ENCODE data around the gene CYP26A1.
A peak's percentile ranks its signal among the peaks of the same experiment; 100 is the strongest.
"Not testable (repeated sequence)": the region's sequence is repeated elsewhere in the genome, so short reads cannot be mapped to it uniquely, and the experiment has no call there.

CYP26A1 gene

DNA sequence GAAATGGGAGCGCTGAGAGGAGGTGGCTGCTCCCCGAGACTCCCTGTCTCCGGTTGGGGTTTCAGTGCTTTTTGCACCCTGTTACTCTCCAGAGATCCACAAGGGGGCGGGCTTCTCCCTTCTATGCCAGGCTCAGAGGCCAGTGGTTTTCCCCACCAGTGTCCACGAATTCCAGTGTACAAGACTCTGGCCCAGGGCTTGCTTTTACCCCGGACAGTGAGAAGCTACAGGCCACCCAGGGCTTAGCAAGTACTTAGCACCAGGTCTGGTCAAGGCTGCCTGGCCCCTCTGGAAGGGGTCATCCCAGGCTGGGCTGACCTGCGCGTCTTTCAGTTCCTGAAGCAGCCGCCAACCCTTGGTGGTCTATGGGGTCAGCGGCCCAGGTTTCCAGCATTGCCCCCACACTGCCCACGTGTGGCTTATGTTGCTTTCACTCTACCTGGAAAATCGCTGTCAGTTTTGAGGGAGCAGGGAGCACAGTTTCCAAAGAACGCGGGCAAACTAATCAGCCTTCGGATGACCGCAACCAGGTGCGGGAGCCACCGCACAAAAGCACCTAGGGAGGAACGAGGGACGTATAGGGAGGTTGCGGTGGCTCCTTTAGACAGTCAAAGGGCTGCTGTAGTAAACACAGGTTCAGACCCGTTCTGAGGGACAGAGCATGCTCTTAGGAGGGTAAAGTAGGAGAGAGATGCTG, 6.8 kb downstream of the CYP26A1 start:
- no peak for DNase-seq (ENCODE audit: low read depth)

DNA sequence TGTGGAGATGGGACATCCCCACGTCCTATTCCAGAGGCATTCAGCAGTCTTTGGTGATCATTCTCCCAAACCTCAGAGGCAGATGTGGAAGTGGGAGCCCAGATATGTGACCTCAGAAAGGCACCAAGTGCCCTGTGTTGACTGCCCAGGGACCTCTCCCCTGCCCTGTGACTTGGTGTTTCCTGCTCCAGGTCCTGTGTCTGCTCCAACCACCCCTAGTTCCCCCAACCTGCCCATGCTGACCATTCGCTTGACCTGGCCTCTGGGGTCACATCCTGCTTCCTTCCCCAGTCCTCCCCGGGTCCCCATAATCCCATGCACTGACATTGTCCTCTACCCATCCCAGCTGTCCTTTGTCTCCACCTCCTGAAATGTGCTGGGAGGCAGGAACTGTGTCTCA, 7.6 kb downstream of the CYP26A1 start:
- no peak for DNase-seq (ENCODE audit: low read depth)

DNA sequence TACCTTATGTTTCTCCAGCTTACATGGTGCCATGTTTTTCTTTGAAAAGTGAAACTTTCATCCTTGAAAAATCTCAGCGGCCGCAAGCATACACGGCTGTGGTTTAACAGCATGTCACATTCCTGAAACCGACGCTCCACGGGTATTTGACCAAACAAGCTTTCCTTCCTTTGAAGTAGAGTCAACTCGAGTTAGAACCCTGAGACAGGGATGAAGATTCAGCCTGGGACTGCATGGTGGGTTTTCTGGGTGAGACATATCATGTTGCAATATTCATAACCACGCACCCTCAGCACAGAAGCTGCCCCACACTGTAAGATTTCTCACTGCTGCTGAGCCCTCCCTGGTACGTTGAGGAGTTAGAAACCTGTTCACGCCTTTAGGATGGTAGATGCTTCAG, 8.1 kb downstream of the CYP26A1 start:
- DNase-seq (ENCODE audit: low read depth), result no peak

DNA sequence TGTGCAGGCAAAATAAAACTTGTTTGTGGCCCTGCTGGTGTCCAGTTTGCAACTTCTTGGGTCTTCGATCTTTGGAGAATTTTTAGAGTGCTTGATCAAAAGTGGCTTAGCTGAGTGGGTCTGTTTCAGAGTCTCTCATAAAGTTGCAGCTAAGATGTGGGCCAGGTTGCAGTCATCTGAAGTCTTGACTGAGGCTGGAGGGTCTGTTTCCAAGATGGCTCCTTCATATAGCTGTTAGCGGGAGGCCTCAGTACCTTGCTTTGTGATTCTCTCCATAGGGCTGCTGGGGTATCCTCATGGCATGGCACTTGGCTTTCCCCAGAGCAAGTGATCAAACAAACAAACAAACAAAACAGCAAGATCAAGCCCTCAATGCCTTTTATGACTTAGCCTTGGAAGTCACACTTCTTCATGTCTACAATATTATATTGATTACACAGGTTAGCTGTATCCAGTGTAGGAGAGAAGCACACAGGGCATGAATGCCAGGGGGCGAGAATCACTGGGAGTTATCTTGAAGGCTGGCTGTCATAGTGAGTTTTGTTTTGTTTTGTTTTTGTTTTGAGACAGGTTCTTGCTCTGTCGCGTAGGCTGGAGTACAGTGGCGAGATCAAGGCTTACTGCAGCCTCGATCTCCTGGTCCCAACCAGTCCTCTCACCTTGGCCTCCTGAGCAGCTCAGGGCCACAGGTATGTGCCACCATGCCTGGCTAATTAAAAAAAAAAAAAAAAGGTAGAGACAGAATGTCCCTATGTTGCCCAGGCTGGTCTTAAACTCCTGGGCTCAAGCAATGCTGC, 10.2 kb downstream of the CYP26A1 start:
- DNase-seq (ENCODE audit: low read depth), result no peak

DNA sequence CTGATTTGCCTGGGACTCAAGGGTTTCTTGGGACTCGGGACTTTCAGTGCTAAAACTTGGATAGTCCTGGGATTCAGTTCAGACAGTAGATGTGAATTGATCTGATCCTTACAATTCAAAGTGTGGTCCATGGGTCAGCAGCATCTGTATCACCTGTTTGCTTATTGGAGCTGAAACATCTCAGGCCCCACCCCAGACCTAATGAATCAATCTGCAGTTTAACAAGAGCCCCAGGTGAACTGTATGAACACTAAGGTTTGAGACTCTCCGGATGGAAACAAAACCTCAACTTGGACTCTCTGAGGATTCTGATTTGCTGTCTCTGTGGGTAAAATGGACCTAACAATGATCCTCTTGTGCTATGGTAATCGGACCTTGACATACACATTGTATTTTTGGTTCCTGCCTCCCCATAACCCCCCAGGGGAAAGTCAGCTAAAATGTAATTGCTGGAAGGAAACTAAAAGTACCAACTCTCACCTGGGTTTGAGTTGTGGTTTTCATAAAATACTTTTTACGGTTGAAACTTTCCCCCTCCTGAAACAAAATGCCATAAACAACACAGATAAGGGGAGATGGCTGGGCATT, 11.7 kb downstream of the CYP26A1 start:
- DNase-seq (ENCODE audit: low read depth), result no peak

DNA sequence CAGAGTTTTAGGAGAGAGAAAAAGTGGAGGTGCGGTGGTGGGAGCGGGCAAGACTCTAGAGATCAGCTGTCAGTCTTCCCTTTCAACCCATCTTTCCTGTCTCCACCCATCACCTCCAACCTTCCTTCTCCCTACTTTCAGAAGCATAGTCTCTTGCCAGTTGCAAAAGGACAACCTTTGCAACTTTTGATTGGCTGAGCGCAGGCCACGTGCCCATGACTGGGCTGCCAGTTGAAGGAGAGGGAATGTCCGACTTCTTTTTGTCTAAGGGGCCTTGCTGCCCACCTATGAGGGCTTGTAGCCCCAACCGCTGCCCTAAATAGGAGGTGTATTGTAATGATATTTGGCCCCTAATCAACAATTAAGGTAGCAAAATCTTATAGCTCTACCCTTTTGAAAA, 12.6 kb downstream of the CYP26A1 start:
- no peak for DNase-seq (ENCODE audit: low read depth)

DNA sequence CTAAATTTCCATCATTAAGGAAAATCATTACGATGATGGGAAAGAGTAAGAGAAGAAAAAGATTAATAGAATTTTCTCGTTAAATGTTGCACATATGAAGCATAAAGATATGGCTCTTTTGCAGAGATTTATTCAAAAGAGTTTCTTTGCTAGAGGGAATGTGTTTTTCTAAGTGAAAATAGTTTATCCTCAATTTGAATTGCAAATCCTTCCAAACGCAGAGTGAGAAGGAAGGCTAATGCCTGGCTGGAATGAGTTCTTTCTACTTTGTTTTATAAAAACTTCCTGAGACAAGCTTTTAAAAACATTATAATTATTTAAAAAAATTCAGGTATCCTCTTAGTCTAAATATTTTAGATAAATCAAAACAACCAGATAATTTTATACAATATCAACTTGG, 14.2 kb downstream of the CYP26A1 start:
- no peak for DNase-seq (ENCODE audit: low read depth)

DNA sequence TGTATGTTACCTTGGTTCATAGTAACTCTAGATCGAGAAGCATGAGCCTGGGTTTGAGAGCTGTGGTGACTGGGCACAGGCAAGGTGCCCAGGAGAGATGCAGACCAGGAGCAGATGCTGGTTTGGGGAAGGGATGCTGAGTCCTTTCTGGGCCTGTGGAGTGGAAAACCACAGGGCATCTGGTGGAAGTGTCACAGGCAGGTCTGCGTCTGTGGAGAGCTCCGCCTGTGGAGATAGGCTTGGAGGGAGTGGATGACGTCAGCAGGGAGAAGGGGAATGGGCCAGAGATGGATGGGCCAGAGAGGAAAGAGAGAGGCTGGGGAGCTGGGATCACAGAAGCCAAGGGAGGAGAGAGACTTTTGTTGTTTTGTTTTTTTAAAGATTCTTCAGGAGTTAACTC, 14.8 kb downstream of the CYP26A1 start:
- DNase-seq (ENCODE audit: low read depth), result no peak

DNA sequence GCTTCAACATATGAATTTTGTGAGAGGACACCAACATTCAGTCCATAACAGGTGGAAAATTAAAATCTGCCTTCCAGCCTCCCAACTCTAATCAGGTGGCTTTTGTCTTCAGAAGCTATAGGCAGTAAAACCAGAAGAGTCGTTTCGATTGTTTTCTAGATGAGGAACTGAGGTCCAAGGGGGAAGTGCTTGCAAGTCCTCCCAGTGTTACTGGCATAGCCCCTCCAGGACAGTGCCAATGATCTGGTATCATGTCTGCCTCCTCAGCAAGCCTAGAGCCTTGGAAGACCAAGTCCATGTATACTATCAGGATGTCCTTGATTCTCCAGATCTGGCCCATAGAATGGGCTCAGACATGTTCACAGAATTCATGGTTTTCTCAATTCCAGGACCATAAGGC, 16.9 kb downstream of the CYP26A1 start:
- DNase-seq (ENCODE audit: low read depth), result no peak

DNA sequence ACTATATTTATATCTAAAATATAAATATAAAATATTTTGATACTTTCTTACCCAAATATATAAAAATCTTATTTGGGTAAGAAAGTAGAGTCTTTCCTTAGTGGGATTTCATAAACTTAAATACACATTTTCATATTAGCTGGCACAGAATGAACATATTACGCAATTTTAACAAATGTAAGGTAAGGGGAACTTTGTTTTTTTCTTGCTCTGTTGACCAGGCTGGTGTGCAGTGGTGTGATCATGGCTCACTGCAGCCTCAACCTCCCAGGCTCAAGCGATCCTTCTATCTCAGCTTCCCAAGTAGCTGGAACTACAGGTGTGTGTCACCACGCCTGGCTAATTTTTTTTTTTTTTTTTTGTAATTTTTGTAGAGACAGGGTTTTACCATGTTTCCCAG, 18.3 kb downstream of the CYP26A1 start:
- no peak for DNase-seq (ENCODE audit: low read depth)

DNA sequence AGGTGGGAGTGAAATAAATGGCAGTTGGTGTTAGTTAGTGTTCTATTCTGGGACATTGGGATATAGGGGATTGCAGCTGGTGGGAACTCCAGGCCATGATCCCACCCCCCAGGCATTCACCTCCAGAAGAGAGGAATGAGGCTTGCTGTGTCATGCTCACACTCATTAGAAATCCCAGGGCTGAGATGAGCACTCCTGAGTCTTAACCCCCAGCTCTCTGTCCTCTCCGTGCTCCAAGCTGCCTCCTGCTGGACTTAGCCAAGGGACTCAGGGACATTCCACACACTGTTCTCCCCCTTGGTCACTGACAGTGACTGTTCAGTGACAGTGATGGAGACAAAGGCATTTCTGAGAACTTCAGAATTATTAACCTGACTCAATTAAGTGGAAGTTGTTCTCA, 21.5 kb downstream of the CYP26A1 start:
- DNase-seq (ENCODE audit: low read depth), result no peak

DNA sequence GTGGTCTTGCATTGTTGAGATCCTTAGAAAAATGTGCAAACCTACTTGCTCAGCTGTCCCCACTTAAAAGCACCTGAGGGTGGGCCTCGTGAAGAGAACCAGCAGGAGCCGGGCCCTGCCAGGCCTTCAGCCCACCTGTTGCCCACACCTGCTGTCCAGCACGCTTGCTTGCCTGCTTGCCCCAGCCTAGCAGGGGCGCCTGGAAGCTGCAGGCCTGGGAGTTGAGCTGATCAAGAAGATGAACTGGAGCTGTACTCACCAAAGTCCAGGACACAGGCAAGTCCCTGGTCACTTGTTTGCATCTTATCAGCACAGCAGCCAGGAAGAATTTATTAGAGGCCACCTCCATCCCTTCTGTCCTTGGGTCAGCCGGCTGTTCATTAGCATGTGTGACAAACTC, 23.2 kb downstream of the CYP26A1 start:
- DNase-seq (ENCODE audit: low read depth), result no peak

DNA sequence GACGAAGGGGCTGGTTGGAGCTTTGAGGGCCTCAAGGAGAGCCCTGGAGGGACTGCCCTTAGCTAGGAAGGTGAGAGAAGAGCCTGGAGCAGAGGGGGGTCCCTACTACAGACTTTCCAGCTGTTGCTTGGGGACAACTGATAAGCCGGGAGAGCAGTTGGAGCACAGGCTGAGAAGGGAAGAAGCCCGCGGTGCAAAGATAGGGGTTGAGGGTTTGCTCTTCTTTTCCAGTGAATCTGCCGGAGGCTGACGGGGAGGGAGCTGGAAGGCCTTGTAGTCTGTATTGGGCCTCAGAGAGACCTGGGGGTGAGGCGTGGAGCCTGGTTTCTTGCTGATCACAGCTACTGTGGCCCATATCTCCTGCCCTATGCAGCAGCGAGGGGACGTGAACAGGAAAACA, 23.7 kb downstream of the CYP26A1 start:
- DNase-seq (ENCODE audit: low read depth), result no peak

DNA sequence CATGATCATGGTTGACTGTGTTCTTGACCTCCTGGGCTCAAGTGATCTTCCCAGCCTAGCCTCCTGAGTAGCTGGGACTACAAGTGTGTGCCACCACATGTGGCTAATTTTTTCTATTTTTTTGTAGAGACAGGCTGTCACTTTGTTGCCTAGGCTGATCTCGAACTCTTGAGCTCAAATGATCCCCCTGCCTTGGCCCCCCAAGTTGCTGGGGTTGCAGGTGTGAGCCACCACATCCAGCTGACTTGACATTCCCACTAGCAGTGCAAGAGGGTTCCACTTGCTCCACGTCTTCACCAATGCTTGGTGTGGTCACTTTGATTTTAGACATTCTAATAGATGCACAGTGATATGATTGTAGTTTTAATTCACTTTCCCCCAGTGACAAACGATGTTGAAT, 25.1 kb downstream of the CYP26A1 start:
- no peak for DNase-seq (ENCODE audit: low read depth)

DNA sequence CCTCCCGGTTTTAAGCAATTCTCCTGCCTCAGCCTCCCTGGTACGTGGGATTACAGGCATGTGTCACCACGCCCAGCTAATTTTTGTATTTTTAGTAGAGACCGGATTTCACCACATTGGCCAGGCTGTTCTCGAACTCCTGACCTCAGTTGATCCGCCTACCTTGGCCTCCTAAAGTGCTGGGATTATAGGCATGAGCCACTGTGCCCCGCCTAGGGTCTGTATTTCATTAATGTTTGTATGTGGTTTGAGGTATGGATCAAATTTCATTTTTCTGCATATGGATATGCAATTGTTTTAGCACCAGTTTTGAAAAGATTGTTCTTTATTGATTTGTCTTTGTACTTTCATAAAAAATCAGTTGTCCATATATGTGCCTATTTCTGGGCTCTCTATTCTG, 26.0 kb downstream of the CYP26A1 start:
- no peak for DNase-seq (ENCODE audit: low read depth)

DNA sequence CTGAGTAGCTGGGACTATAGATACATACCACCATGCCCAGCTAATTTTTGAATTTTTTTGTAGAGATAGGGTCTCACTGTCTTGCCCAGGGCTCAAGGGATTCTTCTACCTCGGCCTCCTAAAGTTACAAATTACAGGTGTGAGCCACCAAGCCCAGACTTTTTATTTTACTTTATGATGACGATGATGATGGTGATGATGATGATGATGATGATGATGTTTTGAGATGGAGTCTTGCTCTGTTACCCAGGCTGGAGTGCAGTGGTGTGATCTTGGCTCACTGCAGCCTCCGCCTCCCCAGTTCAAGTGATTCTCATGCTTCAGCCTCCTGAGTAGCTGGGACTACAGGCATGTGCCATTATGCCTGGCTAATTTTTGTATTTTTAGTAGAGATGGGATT, 27.5 kb downstream of the CYP26A1 start:
- not testable (repeated sequence) for DNase-seq (ENCODE audit: low read depth)

DNA sequence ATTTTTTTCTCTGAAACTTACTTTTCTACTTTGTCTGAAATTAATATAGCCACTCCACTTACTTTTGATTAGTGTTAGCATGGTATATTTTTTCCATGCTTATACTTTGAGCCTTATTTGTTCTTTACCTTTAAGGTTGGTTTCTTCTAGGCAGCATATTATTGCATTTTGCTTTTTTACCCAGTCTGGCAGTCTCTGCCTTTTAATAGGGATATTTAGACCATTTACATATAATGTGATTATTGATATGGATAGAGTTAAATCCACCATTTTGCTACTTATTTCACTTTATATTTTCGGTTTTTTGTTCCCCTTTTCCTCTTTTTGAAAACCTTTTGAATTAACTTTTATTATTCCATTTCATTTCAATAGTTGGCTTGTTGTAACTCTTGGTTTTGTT, 30.3 kb downstream of the CYP26A1 start:
- no peak for DNase-seq (ENCODE audit: low read depth)

DNA sequence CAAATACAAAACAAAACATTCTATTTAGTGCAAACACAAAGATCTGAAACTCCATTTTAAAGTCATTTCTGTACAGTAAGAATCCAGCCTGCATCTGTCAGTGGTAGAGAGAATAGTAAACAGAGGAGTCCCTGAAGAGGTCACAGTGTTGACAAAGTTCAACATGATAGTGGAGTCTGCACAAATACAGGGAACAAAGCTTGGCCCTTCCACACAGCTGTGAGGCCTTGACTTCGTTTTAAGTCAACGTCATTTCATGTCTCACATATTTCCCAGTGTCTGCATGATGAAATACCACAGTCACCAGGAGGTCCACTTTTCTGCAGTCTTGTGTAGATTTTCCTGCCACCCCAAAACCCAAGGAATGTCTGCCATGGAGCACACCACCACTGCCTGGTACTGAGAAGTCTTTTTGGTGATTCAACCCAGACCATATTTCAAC, 33.0 kb downstream of the CYP26A1 start:
- no peak for DNase-seq (ENCODE audit: low read depth)

DNA sequence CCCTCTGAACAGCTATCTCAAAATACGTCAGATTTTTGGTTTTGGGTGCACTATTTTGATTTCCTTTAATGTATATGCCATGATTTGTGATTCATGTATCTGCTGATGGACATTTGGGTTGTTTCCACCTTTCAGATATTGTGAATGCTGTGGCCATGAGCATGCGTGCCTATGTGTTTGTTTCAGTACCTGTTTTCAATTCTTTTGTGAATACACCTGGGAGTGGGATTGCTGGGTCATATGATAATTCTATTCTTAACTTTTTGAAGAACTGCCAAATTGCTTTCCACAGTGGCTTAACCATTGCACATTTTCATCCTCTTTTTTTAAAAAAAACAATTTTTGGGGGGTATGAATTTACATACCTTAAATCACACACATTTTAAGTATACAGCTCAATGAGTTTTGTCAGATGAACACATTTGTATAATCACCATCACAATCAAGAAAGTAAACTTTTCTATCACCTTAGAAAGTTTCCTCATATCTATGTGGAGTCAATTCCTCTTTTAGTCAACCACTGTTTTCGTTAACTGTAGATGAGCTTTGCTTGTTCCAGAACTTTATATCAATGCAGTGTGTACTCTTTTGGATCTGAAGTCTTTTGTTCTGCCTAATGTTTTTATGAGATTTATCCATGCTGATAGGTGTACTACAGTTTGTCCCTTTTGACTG, 36.9 kb downstream of the CYP26A1 start:
- no peak for DNase-seq (ENCODE audit: low read depth)

DNA sequence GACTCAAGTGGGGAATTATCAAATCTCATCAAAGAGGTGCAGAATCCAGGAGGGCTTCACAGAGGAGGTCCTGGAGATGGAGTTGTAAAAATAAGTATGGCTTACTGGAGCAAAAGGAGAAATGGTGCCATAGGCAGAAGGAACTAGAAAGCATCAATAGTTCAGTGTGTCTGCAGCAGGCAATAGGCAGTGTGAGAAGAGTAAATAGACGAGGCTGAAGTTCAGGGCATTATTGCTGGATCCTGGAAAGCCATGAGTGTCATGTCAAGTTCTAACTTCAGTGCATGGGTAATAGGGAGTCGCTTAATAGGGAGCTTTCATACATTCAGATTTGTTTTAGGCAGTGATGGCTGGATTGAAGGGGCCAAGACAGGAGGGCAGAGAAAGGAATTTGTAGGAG, 39.3 kb downstream of the CYP26A1 start:
- DNase-seq (ENCODE audit: low read depth), result no peak

DNA sequence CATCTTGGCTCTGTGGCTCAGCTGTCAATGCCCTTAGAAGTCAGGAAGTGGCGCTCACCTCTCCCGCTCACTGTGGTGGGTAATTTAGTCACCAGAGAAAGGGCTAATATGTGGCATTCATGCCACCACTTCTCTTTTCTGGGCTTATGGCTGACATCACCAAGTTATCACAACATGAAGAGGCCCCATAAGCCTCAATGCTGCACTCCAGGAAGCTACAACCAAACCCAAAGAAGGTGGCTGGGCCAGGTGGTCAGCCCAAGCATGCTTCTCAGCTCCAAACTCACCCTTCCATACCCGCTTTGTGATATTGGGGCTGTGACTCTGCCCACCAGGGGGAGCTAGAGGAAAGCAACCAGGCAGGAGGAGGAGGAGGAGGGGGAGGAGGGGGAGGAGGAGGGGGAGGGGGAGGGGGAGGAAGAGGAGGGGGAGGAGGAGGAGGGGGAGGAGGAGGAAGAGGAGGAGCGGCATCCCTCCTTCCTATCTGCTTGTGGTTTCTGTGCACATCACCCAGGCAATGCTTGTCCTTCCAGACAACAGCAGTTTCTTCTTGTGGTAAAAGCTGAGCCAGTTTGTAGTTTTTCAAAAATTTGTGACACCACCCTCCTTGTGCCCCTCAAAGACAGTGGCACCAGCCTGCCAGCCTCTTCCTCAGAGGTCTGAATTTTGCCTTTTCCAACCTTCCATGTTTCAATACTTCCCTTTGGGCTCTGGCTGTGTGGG, 42.1 kb downstream of the CYP26A1 start:
- peak; percentile 28 for DNase-seq (ENCODE audit: low read depth)

DNA sequence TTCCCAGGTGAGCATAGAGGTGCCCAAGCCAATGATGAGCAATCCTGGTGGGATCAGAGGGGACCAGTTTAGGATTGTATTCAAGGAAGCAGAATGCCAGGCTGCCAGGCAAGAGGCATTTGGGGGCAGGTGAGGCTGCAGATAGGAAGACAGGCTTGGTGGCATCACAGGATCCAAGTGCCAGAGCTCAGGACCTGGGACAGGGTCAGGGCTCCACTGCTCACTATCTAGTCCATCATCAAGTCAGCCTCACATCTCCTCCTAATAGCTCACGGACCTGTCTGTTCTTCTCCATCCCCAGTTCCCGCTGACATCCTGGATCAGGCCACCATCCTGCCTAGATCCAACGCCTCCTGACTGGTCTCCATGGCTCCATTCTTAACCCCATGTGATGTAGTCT, 47.6 kb downstream of the CYP26A1 start:
- DNase-seq (ENCODE audit: low read depth), result no peak
